GM04504 (cell line): ENCODE results near the gene ASCC3.

Experiments used
- DNase-seq: peaks from one replicate; pipeline ENCODE4 v3.0.0-alpha.2; 2012; ENCODE audit warnings: low read depth

ASCC3 gene

DNA sequence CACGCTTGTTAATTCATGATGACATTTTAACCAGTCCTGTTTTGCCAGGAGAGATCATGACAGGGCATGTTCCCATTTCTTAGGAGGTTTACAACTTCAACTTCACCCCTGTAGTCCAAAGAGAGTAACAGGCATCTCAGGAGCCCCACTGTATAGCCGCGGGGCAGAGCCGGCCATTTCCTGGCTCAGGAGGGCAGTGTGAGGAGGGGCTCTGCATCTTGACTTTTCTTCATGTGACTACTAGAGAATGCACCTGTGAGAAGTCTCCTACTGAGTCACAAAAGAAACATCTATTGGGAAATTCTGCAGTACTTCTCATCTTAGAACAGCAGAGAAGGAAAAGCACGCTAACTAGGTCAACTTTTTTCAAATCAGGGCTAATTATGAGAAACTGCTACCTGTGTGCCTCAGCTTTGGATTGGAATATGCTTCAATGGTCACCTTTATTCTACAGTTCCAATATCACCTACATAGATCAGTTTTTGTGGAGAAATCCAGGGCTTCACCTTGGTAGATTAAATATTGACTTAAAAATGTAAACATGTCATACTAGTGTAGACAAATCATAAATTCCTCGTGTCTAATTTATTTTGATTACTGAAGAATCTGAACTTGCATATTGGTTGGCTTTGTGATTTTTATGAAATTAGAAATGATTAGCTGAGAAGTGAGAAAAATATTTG, 387.8 kb downstream of the ASCC3 start:
- no peak for DNase-seq

- DNase-seq: no peak
Measured at GRCh38 chr6:100491952-100492670, 389.0 kb downstream of the ASCC3 start.

GRCh38 chr6:100490065-100490464, 391.1 kb downstream of the ASCC3 start:
- no peak for DNase-seq

DNA sequence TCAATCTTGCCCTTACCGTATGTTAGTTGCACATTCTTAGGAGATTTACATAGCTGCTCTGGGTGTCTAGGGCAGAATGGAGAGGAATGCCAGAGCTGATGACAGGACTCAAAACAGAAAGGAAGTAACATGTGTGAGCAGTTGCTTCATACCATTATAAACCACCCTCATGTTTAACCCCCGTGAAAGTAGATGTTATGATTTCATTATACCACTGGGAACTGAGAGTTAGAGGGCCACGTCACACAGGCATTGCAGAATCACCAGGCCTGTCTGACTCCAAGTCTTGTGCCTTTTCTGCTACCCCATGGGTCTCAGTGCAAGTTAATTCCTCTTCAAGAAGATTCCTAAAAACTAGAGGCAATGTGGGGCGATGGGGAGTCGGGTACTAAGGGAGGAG, 392.9 kb downstream of the ASCC3 start:
- DNase-seq: no peak

DNA sequence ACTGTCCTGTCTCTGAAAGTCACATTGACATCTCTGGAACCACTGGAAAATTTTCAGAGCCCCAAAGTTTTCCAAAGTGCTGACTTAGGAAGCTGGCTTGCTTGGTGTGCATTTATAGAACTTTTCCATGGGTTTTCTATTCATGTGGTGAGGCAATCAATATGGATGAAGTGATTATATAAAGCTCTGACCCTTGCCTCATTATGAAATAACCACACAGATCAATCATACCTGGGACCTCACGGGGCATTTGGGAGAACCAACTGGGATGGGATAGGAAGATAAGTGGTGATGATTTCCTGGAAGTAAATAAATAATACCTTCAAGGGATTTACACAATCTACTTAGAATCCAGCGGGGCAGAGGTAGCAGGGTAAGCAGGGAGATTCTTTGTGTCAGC, 393.5 kb downstream of the ASCC3 start:
- no peak for DNase-seq

DNA sequence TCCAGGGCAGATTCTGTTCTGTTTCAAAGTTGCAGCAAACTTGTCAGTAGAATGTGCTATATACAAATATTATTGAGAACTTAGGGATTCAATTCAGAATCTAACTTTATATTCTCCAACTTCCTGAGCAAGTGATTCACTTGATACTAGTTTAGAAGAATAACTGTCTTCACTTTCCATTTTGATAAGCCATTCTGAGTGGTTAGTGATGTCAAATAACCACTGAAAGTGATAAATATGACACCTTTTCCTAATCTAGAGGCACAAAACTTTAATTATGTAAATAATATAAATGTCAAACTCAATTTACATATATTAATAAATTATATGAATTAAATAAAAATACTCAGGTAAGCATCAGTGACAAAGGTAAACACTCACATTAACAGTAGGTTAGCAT, 395.9 kb downstream of the ASCC3 start:
- DNase-seq: no peak

GRCh38 chr6:100484474-100484873, 396.7 kb downstream of the ASCC3 start:
- no peak for DNase-seq

DNA sequence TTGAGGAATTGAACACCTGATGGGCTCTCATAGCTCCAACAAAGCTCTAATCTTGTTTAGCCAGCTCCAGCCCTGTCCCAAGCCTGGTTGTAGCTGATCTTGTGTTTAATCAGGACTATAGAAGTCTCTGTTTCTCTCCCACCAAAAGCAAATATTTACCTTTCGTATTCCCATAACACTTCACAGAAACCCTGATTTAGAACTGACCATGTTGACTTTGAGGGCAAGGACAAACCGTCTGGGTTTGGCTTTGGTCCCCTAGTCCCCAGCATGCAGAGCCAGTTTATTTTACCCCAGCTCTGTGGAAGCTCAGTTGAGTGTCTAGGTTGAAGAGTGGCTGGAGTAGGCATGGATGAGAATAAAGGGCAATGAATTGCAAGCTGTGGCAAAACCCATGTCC, 398.4 kb downstream of the ASCC3 start:
- no peak for DNase-seq

GRCh38 chr6:100479179-100480035, 401.7 kb downstream of the ASCC3 start:
- DNase-seq: peak; percentile 19

DNA sequence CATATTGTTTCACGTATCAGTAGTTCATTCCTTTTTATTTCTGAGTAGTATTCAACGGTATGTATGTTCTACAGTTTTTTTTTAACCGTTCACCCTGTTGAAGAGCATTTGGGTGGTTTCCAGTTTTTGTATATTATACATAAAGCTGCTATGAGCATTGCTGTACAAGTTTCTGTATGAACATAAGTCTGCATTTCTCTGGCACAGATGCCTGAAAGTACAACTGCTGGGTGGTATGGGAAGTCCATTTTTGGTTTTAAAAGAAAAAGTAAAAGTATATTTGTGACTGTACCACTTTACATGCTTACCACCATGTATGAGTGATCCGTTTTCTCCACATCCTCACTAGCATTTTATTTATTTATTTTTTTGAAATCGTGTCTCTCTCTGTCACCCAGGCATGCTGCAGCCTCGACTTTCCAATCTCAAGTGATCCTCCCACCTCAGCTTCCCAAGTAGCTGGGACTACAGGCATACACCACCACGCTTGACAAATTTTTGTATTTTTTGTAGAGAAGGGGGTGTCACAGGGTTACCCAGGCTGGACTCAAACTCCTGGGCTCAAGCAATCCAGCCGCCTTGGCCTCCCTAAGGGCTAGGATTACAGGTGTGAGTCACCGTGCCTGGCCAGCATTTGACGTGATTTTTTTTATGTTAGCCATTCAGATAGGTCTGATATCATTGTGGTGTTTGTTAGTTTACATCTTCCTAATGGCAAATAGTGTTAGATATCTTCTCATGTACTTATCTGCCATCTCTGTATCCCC, 405.4 kb downstream of the ASCC3 start:
- DNase-seq: no peak

- DNase-seq: no peak
Measured at GRCh38 chr6:100473182-100473581, 407.9 kb downstream of the ASCC3 start.

DNA sequence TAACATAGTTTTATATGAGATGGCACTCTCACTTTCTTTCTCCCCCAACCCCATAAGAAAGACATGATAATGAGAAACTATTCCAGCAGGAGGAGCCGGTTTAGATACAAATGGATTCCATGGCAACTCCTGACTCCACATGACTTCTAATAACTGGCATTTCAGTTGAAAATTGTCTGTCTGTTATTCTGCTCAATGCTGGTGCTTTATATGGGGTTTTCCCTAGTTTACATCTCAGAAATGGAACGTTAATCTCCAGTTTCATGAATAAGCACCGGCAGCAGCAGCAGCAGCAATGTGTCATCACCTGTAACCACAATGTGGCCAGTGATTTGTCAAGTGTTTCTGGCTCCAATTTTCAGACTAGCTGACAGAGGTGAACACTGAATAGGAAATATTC, 408.5 kb downstream of the ASCC3 start:
- DNase-seq: no peak

DNA sequence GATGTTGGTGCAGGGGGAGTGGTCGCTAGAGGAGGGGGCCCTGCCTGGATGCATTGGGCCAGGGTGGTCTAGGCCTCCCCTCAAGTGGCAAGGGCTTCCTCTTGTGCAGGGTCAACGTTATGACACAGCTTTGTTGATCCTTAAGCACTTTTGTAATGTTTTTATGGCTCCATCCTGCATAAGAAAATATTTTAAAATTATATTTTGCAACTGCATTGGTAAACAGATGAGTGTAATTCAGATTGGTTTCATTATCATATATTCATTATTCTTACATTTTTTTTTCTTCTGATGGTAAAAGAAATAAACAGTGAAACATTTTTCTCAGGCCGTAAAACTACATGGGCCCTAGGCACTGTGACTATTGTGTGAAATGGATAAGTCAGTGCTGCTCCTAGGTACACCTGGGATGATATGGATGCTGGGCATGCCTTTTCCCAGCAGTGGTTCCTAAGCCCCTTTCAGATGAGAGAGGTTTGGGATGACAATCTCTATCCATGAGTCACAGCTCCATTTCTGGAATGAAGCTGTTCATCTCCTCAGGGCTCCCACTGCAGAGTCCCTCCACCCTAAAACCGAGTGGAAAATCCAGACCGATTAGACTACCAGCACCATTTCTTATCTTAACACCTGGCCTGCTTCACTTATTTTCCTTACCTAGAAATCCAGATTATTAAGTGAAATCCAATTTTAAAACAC, 410.6 kb downstream of the ASCC3 start:
- DNase-seq: no peak

DNA sequence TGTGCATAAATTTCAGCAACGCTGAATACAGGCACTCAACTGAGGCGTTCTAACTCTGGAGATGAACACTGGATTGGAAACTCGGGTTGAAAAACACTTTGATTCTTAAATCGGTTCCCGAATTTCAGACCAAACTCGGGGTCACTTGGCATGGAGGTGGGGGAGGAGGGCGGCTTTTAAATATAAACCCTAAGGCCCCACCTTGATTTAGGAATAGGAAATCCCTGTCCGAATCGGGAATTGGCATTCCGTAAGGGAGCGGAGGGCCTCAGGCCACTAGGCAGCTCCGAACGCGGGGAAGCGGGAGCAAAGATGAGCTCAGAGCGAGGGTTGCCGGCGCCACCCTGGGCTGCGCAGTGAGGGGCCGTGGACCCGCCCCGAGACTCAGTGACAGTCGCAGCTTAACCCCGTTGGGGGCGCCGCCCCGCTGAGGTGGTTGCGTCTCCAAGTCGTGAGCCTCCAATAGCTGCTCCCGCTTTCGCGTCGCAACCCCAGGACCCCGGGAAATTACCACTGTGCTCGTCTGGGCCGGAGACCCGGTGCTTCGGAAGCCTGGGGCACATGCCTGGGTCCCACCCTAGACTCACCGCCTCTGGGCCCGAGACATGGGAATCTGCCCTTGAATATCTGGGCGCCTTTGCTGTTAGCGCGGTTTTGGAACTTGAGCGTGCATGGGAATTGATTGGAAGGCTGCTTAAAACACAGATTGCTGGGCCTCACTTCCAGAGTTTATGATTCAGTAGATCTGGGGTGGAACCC, 411.8 kb downstream of the ASCC3 start:
- no peak for DNase-seq

DNA sequence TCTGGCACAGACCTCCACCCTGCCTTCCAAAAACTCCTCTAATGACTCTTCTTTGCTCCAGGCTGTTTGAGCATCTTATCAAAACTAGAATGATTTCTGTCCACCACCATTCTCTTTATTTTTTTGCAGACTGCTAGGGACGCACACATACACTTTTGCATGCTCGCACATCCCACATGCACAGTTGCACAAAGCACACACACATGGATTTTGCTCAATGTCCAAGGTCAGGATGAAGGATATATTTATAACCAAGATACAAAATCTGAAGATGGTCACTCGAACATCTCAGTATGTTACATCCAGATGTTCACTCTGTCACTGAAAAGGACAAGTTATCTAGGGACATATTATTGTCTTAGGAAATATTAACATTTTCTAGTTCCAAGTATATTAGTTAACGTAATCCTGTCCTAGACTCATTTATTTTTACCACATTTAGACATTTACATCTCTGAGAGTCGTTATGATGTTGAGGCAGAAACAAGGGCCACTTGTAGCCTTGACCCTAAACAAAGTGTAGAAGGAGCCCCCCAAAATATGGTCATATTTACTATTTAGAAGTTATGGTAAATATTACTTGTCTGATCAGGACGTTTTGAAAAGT, 413.0 kb downstream of the ASCC3 start:
- no peak for DNase-seq

DNA sequence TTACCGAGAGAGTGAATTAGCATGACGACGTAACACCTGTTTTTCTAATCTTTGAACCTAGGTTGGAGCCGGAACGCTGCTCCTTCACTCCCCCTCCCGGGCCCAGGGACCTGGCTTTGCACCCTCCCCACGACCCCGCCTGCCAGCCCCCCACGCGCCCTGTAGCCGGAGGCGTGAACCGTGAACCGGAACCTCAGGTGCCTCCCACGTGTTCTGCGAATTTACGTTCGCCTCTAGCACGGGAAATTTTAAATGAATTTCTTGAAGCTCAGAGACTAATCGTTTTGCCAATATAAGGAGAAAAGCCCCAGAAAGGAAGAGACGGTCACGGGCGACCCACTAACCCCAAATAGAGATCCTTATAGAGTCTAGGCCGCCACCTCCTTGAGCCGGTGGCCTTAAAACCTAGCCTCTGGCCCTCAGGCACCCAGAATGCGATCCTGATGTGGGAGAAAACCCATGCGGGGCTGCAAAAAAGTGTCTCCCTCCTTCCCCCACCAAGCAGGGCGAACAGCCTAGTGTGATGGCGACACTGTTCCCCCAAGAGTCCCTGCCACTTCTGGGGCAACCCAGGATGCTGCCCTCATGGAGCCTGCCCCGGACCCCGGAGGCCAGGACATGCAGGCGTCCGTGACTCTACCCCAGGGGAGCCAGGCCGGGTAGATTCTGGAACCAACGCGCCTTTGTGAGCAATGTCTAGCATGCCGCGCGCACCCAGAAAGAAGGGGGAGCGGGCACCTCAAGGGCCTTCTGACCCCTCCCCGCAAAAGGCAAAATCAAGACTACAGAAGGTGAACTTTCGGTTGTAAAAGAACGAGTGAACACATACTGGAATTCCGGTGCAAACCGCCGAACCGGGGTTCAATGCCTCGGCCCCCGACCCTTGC, 413.8 kb downstream of the ASCC3 start:
- DNase-seq: no peak

GRCh38 chr6:100466410-100467128, 414.6 kb downstream of the ASCC3 start:
- no peak for DNase-seq

DNA sequence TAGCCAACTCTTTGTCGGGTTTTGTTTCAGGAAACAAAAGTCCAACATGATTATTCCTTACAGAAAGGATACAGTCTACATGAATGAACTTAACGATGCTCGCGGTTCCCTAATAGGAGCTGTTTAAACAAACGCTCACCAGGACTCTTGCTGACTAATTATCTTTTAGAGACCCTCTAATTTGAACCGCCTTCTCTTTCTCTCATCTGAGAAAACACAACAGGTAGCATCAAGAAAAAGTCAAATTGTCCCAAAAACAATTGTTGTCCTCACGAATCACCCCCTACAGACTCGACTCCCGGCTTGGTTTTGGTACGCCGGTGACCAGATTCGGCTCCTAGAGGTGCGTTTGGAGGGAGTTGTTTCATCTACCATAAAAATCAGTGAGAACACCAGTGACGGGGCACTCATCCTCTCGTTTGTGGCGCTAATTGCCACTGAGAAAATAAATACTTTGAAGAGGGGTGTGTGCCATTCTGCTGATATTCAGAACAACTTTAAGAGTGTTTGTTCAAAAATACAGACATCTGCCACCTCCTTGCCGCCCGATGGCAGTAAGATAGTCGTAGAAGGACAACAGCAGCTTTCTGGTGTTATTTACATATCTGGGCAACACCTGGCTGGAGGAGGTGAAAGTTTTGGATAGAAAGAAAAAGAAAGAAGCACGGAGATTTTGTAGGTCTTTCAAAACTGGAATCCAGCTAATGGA, 415.3 kb downstream of the ASCC3 start:
- no peak for DNase-seq
